T1000 (cell line): ENCODE measurements around the gene SNTB2.
"Not testable (repeated sequence)": the region's sequence is repeated elsewhere in the genome, so short reads cannot be mapped to it uniquely, and the experiment has no call there.

Experiments used
- DNase-seq: peaks from one replicate; lab custom pipeline; 2025; ENCODE audit warnings: mixed read lengths; lab: John Stamatoyannopoulos, UW

SNTB2 gene

GRCh38 chr16:69236319-69236718, 49.4 kb downstream of the SNTB2 start:
- DNase-seq, result no peak

- no peak for DNase-seq
Measured at GRCh38 chr16:69237296-69237695, 50.3 kb downstream of the SNTB2 start.

- no peak for DNase-seq
Measured at GRCh38 chr16:69239851-69240250, 52.9 kb downstream of the SNTB2 start.

- DNase-seq, result no peak
Measured at GRCh38 chr16:69240331-69240730, 53.4 kb downstream of the SNTB2 start.

- no peak for DNase-seq
Measured at GRCh38 chr16:69241926-69242325, 55.0 kb downstream of the SNTB2 start.

- DNase-seq, result no peak
Measured at GRCh38 chr16:69243479-69243878, 56.5 kb downstream of the SNTB2 start.

GRCh38 chr16:69244336-69244735, 57.4 kb downstream of the SNTB2 start:
- DNase-seq, result no peak

GRCh38 chr16:69250081-69250480, 63.1 kb downstream of the SNTB2 start:
- no peak for DNase-seq

- DNase-seq, result no peak
Measured at GRCh38 chr16:69253870-69254341, 66.9 kb downstream of the SNTB2 start.

GRCh38 chr16:69259428-69259764, 72.4 kb downstream of the SNTB2 start:
- DNase-seq, result not testable (repeated sequence)

GRCh38 chr16:69260019-69260418, 73.1 kb downstream of the SNTB2 start:
- no peak for DNase-seq

- no peak for DNase-seq
Measured at GRCh38 chr16:69260506-69260905, 73.5 kb downstream of the SNTB2 start.

GRCh38 chr16:69266334-69267063, 79.5 kb downstream of the SNTB2 start:
- no peak for DNase-seq

GRCh38 chr16:69267633-69268032, 80.7 kb downstream of the SNTB2 start:
- no peak for DNase-seq

GRCh38 chr16:69270395-69270794, 83.4 kb downstream of the SNTB2 start:
- no peak for DNase-seq

GRCh38 chr16:69270831-69271230, 83.9 kb downstream of the SNTB2 start:
- no peak for DNase-seq

- DNase-seq, result no peak
Measured at GRCh38 chr16:69273009-69273408, 86.0 kb downstream of the SNTB2 start.

- no peak for DNase-seq
Measured at GRCh38 chr16:69274699-69275235, 87.8 kb downstream of the SNTB2 start.

- peak; percentile 36 for DNase-seq
Measured at GRCh38 chr16:69276148-69277115, 89.5 kb downstream of the SNTB2 start.

GRCh38 chr16:69277413-69277812, 90.4 kb downstream of the SNTB2 start:
- DNase-seq, result no peak

- no peak for DNase-seq
Measured at GRCh38 chr16:69283851-69284250, 96.9 kb downstream of the SNTB2 start.

- DNase-seq, result no peak
Measured at GRCh38 chr16:69285240-69285639, 98.3 kb downstream of the SNTB2 start.
